ENCODE measurements around the gene TMEM144.

TMEM144 gene

DNA sequence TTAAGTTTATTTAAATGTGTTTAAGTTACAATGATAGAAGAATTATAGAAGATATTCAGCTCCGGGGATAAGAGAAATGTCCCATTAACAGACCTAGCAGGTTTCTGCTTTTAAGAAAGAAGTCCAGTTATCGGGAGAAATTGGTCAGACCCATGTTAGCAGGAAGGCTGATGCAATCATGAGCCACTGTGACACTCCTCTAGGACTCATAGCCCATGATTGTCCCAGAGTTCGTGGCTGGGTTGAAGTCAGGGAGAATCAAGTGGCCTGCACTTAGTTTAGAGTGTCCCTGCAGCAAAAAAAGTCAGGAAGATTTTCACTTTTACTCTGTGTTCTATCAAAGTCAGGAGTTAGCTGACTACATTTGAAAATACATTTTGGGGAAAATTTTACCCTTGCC, 72.0 kb downstream of the TMEM144 start:
- no peak overlapping the region for H3K4me3 ChIP-seq (ENCODE audit: low read length)
- DNase-seq (ENCODE audit: low read depth, low spot score) = no peak

DNA sequence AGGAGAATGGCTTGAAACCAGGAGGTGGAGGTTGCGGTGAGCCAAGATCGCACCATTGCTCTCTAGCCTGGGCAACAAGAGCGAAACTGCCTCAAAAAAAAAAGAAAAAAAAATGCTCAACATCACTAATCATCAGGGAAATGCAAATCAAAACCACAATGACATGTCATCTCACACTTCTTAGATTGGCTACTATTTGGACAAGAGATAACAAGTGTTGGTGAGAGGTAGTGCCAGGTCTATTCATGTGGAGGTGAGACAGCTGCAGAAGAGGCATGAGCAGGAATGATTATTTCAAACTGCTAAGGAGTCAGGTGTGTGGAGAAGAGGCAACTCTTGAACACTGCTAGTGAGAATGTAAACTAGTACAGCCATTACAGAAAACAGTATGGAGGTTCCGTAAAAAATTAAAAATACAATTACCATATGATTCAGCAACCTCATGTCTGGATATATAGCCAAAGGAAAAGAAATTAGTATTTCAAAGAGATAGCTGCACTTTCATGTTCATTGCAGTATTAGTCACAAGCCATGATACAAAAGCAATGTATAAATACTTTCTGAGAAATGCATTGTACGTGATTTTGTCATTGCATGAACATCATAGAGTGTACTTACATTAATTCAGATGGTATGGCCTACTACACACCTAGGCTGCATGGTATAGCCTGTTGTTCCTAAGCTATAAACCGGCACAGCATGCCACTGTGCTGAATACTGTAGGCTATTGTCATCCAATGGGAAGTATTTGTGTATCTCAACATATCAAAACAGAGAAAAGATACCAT, 75.3 kb downstream of the TMEM144 start:
- H3K4me3 ChIP-seq (ENCODE audit: low read length) = no peak overlapping the region
- no peak for DNase-seq (ENCODE audit: low read depth, low spot score)

DNA sequence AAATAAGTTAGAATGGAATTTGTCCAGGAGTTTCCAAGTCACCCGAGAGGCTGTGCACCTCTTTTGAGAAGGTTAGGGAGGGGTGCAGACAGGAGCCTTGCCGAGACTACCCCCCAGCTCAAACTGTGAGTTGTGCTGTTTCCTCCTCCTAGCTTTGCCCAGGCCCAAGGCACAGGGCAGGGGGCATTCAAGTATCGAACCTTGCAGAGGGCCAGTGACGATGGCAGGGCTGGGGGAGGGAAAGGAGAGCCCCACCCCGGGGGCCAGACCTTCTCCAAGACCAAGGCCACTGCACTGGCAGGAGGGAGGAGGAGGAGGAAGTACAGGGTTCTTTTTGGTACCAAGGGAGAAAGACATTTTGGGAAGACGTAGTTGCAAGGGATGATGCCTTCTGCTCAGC, 80.6 kb downstream of the TMEM144 start:
- no peak for DNase-seq (ENCODE audit: low read depth, low spot score)
- H3K4me3 ChIP-seq (ENCODE audit: low read length) = no peak overlapping the region

DNA sequence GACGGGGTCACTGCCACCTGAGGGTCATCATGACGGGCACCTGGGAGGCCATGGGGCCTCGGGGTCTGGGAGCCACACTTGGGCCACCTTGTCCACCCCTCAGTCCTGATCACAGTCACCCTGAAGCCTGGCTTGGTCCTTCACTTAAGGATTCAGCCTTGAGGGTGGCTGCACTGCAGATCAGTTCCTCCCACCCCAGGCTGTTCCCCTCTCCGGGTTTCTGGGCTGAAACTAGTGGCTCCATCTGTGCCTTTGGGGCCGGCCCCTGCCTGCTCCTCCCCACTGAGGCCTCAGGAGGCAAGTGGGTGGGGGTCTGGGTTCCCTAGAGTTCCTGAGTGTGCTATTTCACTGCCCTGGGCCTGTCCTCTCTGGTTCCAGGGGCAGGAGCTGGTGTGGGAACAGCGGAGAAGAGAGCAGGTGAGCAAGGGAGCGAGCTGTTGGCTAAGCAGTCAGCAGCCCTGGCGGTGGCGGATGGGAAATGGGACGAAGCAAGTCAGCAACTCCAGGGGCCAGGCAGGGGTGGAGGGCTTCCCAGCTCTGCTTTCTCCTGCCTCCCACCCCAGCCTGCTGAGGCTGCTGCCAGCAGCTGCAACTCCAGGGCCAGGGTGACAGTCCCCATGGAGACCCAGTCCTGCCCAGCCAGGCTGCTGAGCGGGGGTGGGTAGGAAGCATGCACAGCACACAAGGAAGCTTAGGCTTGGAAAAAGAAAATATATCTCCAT, 81.2 kb downstream of the TMEM144 start:
- H3K4me3 ChIP-seq (ENCODE audit: low read length) = no peak overlapping the region
- no peak for DNase-seq (ENCODE audit: low read depth, low spot score)

DNA sequence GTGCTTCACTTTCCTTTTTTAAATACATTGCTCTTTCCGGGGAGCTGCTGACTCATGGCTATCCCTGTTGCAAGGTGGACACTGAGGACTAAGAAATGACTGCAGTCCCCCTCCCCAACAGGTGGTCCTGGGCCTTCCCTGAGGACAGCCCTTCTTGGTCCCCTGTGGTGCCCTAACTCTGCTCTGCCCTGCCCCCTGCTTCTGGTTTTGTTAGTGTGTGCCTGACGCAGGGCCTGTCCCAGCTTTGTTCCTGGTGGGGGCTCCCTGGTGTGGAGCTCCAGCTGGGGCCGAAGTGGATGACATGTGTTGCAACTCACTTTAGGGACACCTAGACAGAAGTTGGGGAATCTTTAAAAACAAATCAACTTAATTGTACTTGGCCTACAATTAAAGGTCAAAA, 81.9 kb downstream of the TMEM144 start:
- H3K4me3 ChIP-seq (ENCODE audit: low read length) = no peak overlapping the region
- no peak for DNase-seq (ENCODE audit: low read depth, low spot score)

DNA sequence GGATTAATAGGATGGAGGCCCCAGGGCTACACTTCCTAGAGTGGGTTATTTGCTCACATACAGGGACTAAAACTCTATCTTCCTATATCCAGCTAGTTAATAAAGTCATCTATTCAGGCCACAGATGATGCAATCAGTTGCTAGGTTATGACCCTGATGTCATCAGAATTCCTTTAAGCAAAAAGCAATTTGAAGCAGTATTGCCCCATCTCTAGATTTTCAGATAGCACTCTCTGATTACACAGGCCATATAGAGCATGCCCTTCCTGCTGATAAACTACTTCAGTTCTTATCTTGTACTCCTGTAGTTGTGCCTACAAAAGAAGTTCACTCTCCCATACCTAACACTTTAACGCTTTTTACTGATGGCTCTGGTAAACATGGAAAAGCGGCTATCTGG, 84.8 kb downstream of the TMEM144 start:
- no peak for DNase-seq (ENCODE audit: low read depth, low spot score)
- H3K4me3 ChIP-seq (ENCODE audit: low read length) = no peak overlapping the region

DNA sequence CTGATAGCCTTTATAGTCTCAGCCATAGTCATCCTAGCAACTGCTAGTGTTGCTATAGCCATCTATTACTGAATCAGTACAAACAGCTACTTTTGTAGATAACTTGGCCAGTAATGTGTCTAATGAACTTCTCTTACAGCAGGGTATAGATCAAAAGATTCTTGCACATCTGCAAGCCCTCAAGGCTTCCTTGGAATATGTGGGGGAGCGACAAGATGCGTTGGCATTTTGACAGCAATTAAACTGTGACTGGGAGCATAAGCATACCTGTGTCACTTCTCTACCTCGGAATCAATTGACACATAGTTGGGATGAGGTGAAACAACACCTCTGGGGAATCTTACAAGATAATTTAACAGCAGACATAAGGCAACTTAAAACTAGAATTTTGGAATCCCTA, 87.6 kb downstream of the TMEM144 start:
- DNase-seq (ENCODE audit: low read depth, low spot score) = no peak
- H3K4me3 ChIP-seq (ENCODE audit: low read length) = no peak overlapping the region

DNA sequence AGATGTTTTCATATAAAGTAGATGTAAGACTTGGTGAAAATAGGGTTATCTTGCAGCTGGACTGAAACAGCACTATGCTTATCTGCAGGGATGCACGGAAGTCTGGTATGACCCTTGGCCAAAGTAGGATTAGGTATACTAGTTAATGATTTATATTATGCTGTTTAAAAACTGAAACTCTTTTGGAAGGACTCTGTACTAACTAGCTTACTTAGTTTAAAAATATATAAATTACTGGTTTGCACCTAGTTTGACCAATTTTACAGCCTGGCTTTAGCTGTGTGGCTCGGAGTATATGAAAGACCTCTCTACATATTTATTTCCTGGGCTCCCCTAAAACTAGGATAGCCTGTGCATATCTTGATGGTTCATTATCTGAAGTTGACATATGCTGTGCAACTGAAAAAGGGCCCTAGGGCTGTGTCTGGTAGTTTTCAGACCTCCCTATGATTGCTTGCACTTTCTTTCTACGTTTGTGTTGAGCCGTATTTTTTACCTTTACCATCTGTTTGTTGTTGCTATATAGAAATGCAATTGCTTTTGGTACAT, 89.2 kb downstream of the TMEM144 start:
- no peak for DNase-seq (ENCODE audit: low read depth, low spot score)
- H3K4me3 ChIP-seq (ENCODE audit: low read length) = no peak overlapping the region

DNA sequence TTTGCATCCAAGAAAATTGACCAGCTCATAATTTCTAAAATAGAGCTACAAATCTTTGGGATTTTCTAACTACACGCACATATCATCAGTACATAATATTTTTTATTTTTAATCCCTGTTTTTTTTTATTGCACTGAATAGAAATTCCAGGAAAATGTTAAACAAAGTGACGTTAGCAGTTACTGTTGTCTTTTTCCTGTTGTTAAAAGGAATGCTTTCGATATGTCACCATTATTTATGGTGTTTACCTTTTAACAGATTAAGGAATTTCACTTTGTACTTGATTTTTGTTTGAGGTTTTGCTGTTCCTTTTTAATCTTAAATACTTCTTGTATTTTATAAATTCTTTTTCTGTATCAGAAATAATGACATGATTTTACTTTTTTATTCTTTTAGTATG, 89.7 kb downstream of the TMEM144 start:
- no peak for DNase-seq (ENCODE audit: low read depth, low spot score)
- H3K4me3 ChIP-seq (ENCODE audit: low read length) = no peak overlapping the region

DNA sequence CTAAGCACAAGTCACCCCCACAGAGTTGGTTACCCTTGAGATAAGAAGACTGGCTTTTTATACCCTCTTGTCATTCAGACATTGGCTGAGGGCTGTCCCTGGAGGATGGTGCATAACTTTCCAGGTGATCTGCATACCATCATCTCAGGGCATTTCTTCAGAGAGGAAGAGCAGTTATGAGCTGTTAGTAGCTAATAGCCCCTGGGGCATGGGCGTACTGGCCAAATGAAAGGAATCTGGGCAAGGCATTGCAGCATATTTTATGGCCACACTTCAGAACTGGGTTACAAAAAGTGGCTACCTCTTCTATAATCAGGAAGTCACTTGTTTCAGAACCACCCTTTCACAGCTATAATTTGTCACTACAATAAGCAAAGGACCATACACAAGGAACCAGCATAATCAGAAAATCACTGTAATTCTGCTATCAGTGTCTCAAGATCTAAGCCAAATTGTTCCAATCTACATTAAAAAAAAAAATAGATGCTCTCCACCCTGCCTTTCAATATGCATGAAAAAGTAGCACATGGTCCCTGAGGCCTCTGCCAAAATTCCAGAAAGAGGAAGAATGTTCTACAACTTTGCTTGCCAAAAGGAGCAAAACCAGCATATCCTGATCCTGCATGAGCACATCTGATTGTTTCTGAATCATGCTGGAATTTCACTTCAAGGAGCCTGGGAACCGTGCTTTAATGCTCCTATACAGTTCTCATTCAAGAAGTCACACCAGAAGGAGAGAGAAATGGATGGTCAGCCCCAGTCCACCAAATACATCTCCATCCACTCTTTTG, 92.0 kb downstream of the TMEM144 start:
- no peak for DNase-seq (ENCODE audit: low read depth, low spot score)
- H3K4me3 ChIP-seq (ENCODE audit: low read length) = no peak overlapping the region

DNA sequence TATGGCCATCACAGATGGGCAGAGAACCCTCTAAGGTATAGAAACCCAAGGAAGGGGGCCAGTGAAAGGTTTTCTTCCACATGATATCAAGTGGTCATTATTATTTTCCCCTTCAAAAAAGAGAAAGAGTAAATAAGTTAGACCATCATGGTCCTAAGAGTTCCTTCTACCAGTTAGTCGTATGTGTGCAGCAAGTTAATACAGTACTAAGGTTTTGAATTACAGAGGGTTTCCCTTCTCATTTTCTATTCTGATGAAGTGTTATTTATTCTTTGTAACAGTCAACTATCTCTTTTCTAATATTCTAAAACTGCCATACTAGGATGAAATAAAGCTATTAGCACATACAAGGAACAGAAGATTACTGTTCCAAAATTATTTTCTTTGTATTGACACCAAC, 94.4 kb downstream of the TMEM144 start:
- H3K4me3 ChIP-seq (ENCODE audit: low read length) = no peak overlapping the region
- no peak for DNase-seq (ENCODE audit: low read depth, low spot score)
